Nephron (organoid): ENCODE data around the gene CDYL2.

Experiments
- H3K27ac Mint-ChIP-seq, 3 experiments: 2 replicates each; pipeline ENCODE4 v1.8.0; 2020; ENCODE audit warnings: mixed read lengths in 3 of 3, mild to moderate bottlenecking in 2 of 3, moderate library complexity in 1 of 3
- H3K27me3 Mint-ChIP-seq: 2 replicates; pipeline ENCODE4 v1.8.0; 2021; ENCODE audit warnings: low read depth, mild to moderate bottlenecking, moderate library complexity, mixed read lengths
- H3K36me3 Mint-ChIP-seq: 2 replicates; pipeline ENCODE4 v1.8.0; 2020; ENCODE audit warnings: low read depth, mixed read lengths
- H3K4me1 Mint-ChIP-seq: 2 replicates; pipeline ENCODE4 v1.8.0; 2020; ENCODE audit warnings: mixed read lengths
- H3K4me3 Mint-ChIP-seq, 3 experiments: 2 replicates each; pipeline ENCODE4 v1.8.0; 2020; ENCODE audit warnings: mild to moderate bottlenecking in 3 of 3, mixed read lengths in 3 of 3, moderate library complexity in 2 of 3
- H3K9me3 Mint-ChIP-seq: 2 replicates; pipeline ENCODE4 v1.8.0; 2020; ENCODE audit warnings: mixed read lengths
- CTCF ChIP-seq, 3 experiments: fragments of 200-600 bp; sonication (generic); IDR thresholded peaks; one replicate each; pipeline ENCODE4 v1.5.0; 2021; ENCODE audit warnings: antibody characterized with exemption in 3 of 3; ENCODE audit not compliant: unreplicated experiment in 3 of 3

Gene CDYL2

GRCh38 chr16:80703131-80704071, 101.0 kb downstream of the CDYL2 start:
- Mint-ChIP-seq H3K27ac (no peak overlapping the region), H3K27me3 (no peaks in the 10 kb centered on the region), H3K9me3 (peaks cover 10% of the 10 kb centered on the region), H3K36me3 (no peaks in the 10 kb centered on the region), H3K4me3 (no peak overlapping the region), H3K4me1 (no peaks in the 10 kb centered on the region)
- TF ChIP-seq CTCF (IDR thresholded peaks at IDR 0.05; ENCODE audit: unreplicated experiment in 3 of 3): no peak

GRCh38 chr16:80702696-80703095, 101.7 kb downstream of the CDYL2 start:
- no peak overlapping the region for H3K4me3 Mint-ChIP-seq
- no peaks in the 10 kb centered on the region for H3K4me1 Mint-ChIP-seq
- no peaks in the 10 kb centered on the region for H3K27me3 Mint-ChIP-seq
- no peak overlapping the region for H3K27ac Mint-ChIP-seq
- peaks cover 12% of the 10 kb centered on the region for H3K9me3 Mint-ChIP-seq
- TF ChIP-seq CTCF (IDR thresholded peaks at IDR 0.05; ENCODE audit: unreplicated experiment in 3 of 3): no peak
- no peaks in the 10 kb centered on the region for H3K36me3 Mint-ChIP-seq

GRCh38 chr16:80700558-80700957, 103.8 kb downstream of the CDYL2 start:
- Mint-ChIP-seq H3K27me3 (no peaks in the 10 kb centered on the region), H3K27ac (no peak overlapping the region), H3K4me1 (no peaks in the 10 kb centered on the region), H3K9me3 (peaks cover 17% of the 10 kb centered on the region), H3K36me3 (no peaks in the 10 kb centered on the region), H3K4me3 (no peak overlapping the region)
- no peak for TF ChIP-seq CTCF (IDR thresholded peaks at IDR 0.05; ENCODE audit: unreplicated experiment in 3 of 3)

GRCh38 chr16:80695020-80695419, 109.4 kb downstream of the CDYL2 start:
- Mint-ChIP-seq H3K4me3 (no peak overlapping the region), H3K27me3 (no peaks in the 10 kb centered on the region), H3K36me3 (no peaks in the 10 kb centered on the region), H3K27ac (no peak overlapping the region), H3K9me3 (peaks cover 11% of the 10 kb centered on the region), H3K4me1 (no peaks in the 10 kb centered on the region)
- TF ChIP-seq CTCF (IDR thresholded peaks at IDR 0.05; ENCODE audit: unreplicated experiment in 3 of 3): no peak

GRCh38 chr16:80693553-80693952, 110.8 kb downstream of the CDYL2 start:
- no peak for TF ChIP-seq CTCF (IDR thresholded peaks at IDR 0.05; ENCODE audit: unreplicated experiment in 3 of 3)
- Mint-ChIP-seq H3K36me3 (no peaks in the 10 kb centered on the region), H3K9me3 (peaks cover 8% of the 10 kb centered on the region), H3K4me3 (no peak overlapping the region), H3K27ac (no peak overlapping the region), H3K4me1 (no peaks in the 10 kb centered on the region), H3K27me3 (no peaks in the 10 kb centered on the region)

GRCh38 chr16:80692270-80692669, 112.1 kb downstream of the CDYL2 start:
- H3K36me3 Mint-ChIP-seq: no peaks in the 10 kb centered on the region

More at GRCh38 chr16:80692270-80692669, 112.1 kb downstream of the CDYL2 start:
- Mint-ChIP-seq H3K9me3 (peaks cover 4% of the 10 kb centered on the region), H3K4me3 (no peak overlapping the region), H3K27me3 (no peaks in the 10 kb centered on the region), H3K4me1 (no peaks in the 10 kb centered on the region), H3K27ac (no peak overlapping the region)
- no peak for TF ChIP-seq CTCF (IDR thresholded peaks at IDR 0.05; ENCODE audit: unreplicated experiment in 3 of 3)
